GM18498 (cell line): ENCODE results near the gene TSPAN18.

Source experiments
- ATAC-seq: cut with Tn5 transposase; IDR thresholded peaks from one replicate; pipeline ENCODE4 v1.9.1; 2021; ENCODE audit warnings: mild to moderate bottlenecking, moderate library complexity; ENCODE audit not compliant: unreplicated experiment

Gene TSPAN18

GRCh38 chr11:44776551-44777208 lies 49.9 kb downstream of the TSPAN18 start:
- ATAC-seq, result no peak

GRCh38 chr11:44777209-44778194 lies 50.7 kb downstream of the TSPAN18 start:
- no peak for ATAC-seq

- ATAC-seq, result no peak
These were observed 51.7 kb downstream of the TSPAN18 start for GRCh38 chr11:44778195-44779100.

GRCh38 chr11:44779736-44780520 lies 53.2 kb downstream of the TSPAN18 start:
- no peak for ATAC-seq

GRCh38 chr11:44780940-44781631 lies 54.3 kb downstream of the TSPAN18 start:
- ATAC-seq, result no peak

- ATAC-seq, result no peak
These were observed 54.9 kb downstream of the TSPAN18 start for GRCh38 chr11:44781655-44782054.

GRCh38 chr11:44782478-44782877 lies 55.7 kb downstream of the TSPAN18 start:
- no peak for ATAC-seq

- no peak for ATAC-seq
These were observed 57.6 kb downstream of the TSPAN18 start for GRCh38 chr11:44784436-44784760.

- ATAC-seq, result no peak
These were observed 58.1 kb downstream of the TSPAN18 start for GRCh38 chr11:44784851-44785250.

- no peak for ATAC-seq
These were observed 59.3 kb downstream of the TSPAN18 start for GRCh38 chr11:44785856-44786607.

- ATAC-seq, result no peak
These were observed 60.3 kb downstream of the TSPAN18 start for GRCh38 chr11:44787070-44787469.

GRCh38 chr11:44787981-44788380 lies 61.2 kb downstream of the TSPAN18 start:
- ATAC-seq, result no peak

- ATAC-seq, result no peak
These were observed 61.9 kb downstream of the TSPAN18 start for GRCh38 chr11:44788536-44789261.

- ATAC-seq, result no peak
These were observed 62.7 kb downstream of the TSPAN18 start for GRCh38 chr11:44789496-44789895.

- ATAC-seq, result no peak
These were observed 63.4 kb downstream of the TSPAN18 start for GRCh38 chr11:44790211-44790610.

- no peak for ATAC-seq
These were observed 64.7 kb downstream of the TSPAN18 start for GRCh38 chr11:44791316-44791925.

- ATAC-seq, result no peak
These were observed 65.4 kb downstream of the TSPAN18 start for GRCh38 chr11:44792171-44792570.
